ENCODE measurements around the gene RPTOR.
"Not testable (repeated sequence)": the region's sequence is repeated elsewhere in the genome, so short reads cannot be mapped to it uniquely, and the experiment has no call there.

RPTOR gene

GRCh38 chr17:80614332-80615047 lies 69.9 kb downstream of the RPTOR start:
- no peak for DNase-seq (ENCODE audit: low read depth in 2 of 2)

DNA sequence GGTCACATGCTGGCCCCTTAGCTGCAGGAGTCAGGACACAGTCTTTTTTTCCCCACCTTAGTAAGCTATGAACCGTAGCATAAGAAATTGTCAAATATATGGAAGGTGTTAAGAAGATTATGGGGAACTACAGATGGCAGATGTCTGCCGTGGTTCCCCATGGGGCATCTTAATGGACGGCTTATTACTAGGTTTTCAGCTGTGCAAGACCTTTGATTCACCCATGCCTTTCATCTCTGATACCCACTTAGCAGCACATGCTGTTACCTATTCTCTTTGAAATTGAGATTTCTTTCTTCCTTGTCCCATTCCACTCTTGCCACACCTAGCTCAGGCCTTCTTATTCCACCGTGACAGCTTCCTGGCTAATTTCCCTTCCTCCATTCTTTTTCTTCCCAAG lies 70.7 kb downstream of the RPTOR start:
- DNase-seq (ENCODE audit: low read depth in 2 of 2): no peak

GRCh38 chr17:80616705-80617104 lies 72.1 kb downstream of the RPTOR start:
- no peak for DNase-seq (ENCODE audit: low read depth in 2 of 2)

DNA sequence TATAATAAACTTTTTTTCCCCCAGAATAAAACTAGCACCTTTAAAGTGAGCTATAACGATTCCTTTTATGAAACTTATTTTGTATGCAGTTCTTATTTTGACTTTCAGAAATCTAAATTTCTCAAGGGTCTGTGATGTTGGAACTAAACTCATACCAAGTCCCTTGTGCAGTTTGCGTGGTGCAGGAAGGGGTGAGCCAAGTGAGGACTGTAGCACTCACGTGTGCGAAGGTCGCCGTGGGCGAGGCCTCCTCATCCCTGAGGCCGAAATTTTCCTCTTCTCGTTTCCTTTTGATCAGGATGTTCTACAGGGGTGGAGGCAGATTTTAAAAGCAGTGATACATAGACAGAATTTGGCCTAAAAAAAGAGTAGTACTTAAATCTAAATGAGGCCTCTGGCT lies 73.7 kb downstream of the RPTOR start:
- DNase-seq (ENCODE audit: low read depth in 2 of 2): no peak

DNA sequence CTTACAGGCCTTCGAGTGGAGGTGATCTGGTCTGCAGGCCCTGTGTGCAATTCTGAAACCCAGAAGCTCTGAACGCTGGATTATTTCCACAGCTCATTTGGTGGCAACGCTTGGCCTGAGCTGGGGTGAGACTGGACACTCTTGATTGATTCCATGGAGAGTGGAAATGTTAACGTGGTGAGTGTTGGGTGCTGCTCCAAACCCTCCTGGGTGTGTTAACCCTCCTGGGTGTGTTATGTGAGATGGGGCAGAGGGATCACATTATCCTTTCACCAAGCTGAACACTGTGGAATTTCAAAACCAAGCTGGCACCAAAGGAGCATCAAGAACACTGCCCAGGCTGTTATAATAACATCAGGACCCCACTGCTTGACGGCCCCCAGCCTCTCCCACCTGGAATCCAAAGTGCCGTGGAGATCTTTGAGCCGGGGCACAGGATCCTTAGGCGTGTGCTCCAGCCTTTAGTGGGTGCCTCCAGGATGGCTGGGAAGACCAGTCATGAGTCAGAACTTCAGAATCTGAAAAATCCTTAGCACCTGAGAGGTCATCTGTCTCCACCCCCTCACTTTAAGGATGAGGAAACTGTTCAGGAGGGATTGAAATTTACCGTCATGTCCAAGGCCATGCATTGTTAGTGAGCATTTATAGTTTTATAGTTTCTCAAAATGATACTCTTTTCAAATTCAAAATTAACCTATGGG lies 75.0 kb downstream of the RPTOR start:
- DNase-seq (ENCODE audit: low read depth in 2 of 2): no peak

- no peak for DNase-seq (ENCODE audit: low read depth in 2 of 2)
These were observed 76.8 kb downstream of the RPTOR start for GRCh38 chr17:80621335-80621996.

- DNase-seq (ENCODE audit: low read depth in 2 of 2): no peak
These were observed 77.3 kb downstream of the RPTOR start for GRCh38 chr17:80621997-80622357.

DNA sequence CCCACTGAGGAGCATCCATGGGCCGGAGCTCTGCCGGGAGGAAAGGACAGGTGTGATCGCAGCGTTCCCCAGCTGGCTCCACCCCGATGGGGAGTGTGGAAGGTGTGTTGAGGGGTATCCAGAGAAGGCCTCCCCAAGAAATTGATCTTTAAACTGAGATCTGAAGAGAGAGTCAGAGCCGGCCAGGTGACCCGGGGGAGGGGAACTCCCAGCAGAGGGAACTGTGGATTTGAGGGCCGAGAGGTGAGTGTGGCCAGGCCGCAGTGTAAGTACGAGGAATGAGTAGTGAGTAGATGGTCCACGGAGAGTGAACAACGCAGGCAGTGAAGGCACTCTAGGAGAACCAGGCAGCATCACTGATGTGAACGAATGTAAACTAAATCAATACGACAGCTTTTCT lies 80.2 kb downstream of the RPTOR start:
- DNase-seq (ENCODE audit: low read depth in 2 of 2): no peak

- no peak for DNase-seq (ENCODE audit: low read depth in 2 of 2)
These were observed 81.0 kb downstream of the RPTOR start for GRCh38 chr17:80625627-80626026.

- not testable (repeated sequence) for DNase-seq (ENCODE audit: low read depth in 2 of 2)
These were observed 84.2 kb downstream of the RPTOR start for GRCh38 chr17:80628881-80629280.

DNA sequence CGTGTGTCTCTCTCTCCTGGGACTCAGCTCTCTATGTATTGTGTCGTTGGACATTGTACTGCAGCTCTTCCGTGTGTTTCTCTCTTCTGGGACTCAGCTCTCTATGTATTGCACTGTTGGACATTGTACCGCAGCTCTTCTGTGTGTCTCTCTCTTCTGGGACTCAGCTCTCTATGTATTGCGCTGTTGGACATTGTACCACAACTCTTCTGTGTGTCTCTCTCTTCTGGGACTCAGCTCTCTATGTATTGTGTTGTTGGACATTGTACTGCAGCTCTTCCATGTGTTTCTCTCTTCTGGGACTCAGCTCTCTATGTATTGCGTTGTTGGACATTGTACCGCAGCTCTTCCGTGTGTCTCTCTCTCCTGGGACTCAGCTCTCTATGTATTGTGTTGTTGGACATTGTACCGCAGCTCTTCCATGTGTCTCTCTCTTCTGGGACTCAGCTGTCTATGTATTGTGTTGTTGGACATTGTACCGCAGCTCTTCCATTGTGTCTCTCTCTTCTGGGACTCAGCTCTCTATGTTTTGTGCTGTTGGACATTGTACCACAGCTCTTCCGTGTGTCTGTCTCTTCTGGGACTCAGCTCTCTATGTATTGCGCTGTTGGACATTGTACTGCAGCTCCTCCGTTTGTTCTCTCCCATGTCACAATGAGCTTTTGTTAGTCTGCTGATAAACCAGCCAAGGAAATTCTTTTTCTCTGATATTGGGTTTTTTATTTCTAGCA lies 84.8 kb downstream of the RPTOR start:
- no peak for DNase-seq (ENCODE audit: low read depth in 2 of 2)

DNA sequence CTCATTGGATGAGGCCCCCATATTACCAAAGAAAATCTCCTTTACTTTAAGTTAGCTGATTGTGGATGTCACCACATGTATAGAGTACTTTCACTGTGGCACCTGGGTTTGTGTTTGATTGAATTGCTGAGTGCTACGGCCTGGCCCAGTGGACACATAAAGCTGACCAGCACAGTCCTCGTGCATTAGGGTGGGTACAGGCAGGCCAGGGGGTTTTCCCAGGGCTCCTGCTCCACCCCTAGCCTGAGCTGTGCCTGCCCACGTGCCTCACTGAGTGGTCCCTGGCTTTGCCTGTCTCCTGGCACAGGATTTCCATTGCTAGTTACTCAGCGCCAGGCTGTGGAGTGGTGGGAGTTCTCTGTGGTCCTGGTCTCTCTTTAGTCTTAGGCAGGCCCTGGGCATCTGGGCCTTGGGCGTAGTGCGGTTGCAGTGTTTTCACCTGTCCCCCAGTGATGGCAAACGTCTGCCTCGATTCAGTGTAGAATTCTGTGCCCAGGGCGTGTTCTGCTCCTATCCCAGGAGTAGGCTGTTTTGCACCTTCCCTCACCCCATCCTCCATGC lies 86.0 kb downstream of the RPTOR start:
- DNase-seq (ENCODE audit: low read depth in 2 of 2): no peak

- DNase-seq (ENCODE audit: low read depth in 2 of 2): no peak
These were observed 86.8 kb downstream of the RPTOR start for GRCh38 chr17:80631142-80632045.

DNA sequence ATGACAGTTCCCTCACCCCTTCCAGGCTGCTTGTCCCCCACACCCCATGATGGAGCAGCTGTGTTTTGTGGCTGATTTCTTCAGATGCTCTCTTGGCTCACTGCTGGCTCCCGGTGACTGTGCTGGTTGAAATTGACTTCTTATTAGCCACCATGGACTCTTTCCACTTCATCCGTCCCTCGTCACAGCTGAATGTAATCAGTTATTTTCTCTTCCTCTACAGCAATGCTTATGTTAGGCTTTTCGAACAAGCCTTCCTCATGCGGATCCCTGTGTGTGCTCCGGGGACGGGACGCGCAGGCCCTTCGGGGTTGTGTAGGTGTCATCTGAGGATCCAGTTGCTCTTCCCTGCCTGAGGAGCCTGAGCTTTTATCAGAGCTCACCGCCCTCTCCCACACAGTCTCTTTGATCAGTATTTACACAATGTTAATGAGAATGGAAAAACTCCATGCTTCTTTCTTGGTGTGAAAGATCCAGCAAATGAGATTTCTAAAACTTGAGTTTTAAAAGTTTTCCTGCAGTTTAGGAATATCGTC lies 87.5 kb downstream of the RPTOR start:
- DNase-seq (ENCODE audit: low read depth in 2 of 2): no peak

DNA sequence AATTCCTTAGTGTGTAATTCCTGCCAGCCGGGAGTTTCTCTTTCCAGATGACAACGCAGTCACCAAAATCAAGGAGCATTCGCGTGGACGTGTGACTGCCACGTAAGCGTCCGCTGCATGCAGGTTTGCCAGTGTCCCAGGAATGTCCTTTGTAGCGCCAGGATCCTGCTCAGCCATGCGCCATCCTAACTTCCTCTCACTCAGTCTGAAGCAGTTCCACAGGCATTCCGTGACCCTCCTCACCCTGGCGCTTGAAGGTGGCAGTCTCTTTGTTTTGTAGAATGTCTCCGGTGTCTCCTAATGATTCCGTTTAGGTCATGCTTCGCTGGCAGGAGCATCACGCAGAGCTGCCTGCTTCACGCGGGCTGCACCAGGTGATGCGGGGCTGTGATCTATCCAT lies 88.6 kb downstream of the RPTOR start:
- DNase-seq (ENCODE audit: low read depth in 2 of 2): no peak

GRCh38 chr17:80633994-80634566 lies 89.4 kb downstream of the RPTOR start:
- no peak for DNase-seq (ENCODE audit: low read depth in 2 of 2)

DNA sequence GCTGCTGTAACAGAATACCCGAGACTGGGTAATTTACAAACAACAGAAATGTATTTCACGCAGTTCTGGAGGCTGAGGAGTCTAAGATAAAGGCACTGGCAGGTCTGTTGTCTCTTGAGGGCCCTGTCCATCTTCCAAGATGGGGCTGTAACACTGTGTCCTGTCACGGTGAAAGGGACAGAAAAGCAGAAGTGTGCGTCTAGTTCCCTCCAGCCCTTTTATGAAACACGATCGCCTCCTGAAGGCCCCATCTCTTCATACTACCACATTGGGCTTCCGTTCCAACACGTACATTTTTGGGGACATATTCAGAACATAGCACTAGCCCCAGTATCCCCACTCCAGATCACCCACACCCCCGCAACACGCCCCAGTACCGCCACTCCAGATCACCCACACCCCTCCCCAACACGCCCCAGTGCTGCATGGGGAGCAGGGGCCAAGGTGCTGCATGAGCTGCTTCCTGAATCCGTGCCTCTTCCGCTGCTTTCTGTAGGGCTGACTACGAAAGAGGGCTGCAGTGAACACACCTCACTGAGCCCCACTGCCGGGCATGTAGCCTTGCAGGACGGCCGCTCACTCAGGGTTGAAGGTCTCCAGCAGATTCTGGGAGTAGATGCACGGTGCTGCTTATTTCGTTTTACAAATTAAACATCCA lies 91.9 kb downstream of the RPTOR start:
- no peak for DNase-seq (ENCODE audit: low read depth in 2 of 2)

DNA sequence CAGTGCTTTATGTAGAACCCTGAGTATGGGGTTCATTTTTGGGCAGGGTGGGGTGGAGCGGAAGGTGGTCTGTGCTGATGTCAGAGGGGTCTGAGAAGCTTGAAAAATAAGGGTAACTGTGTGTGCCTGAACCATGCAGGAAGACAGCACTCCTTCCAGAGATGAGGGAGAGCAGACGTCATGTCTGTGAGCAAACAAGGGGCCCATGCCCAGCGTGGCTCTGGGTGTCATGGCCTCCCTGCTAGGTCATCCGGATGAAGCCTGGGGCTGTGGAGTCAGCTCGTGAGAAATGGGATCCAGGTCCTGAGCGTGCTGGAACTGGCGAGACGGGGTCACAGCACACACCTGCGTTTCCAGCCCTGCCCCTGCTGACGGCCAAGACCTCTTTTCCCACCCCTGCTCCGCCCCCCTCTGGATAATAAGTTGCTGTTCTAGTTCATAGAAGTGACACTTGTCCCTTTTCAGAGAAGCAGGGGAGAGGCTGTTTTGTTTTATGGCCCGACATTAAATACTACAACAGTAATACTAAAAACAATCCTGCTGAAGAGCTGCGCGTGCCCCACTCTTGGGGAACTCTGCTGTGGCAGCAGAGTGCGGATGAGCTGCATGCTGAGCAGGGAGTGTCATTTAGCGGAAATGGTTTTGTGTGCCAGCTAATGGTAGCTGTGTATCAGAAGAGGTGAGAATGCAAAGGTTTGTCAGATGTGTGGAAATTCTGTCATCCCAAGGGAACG lies 92.6 kb downstream of the RPTOR start:
- no peak for DNase-seq (ENCODE audit: low read depth in 2 of 2)

DNA sequence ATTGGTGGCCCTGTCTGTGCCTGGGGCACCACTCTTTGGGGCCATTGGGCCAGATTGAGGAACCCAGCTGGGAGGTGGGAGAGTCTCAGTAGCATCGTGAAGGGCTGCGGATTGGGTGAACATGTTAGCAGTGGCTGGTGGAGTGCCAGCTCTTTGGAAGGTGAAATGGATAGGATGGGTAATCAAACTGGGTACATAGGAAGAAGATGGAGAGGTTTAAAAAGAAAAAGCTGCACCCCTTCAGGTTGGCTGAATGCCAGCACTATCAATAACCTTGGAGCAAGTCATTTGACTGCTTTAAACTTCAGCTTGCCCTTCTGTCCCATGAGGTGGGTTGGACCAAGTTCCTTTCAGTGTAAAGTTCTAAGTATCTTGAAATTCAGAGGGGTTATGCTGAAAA lies 95.0 kb downstream of the RPTOR start:
- no peak for DNase-seq (ENCODE audit: low read depth in 2 of 2)

All from stimulated activated CD4-positive, alpha-beta T cell treated with anti-CD3 and anti-CD28 coated beads, Interleukin-15, amount 100 ng/mL, for 48 hours (primary cell).